ENCODE results near the gene CACNA2D4.

DNA sequence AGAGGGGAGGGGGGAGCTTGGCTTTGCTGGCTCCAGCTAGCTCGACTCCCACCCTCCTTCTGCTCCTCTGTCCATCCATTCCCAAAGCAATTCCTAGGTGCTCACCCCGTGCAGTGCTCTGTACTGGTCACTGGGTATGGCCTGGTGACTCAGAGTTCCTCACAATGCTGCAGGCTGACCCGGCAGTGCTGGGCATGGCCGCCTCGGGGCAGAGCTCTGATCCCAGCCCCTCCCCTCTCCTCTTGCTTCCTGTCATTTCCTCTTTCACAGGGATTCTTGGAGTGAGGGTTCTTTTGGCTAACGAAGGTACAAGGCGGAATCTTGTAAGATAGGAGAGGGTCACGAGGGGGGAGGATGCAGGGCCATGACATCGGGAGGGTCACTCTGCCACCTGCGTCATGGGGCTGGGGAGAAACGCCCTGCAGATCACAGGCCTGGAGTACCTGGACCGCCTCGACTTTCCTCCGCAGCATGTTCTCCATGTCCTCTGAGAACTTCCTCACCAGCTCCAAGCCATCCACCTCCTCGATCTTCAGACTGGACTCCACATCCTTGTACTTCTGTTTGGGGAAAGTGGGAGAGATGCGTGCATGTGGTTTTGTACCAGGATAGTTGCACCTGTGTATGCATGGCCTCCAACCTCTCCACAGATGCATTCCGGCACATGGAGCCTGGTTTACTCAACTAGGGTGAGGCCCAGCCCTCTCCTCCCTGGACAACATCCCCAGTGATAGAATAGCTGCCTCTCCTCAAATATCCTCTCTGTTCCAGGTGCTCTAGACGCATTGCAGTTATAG lies 5.7 kb downstream of the CACNA2D4 start:
- TF ChIP-seq CTCF (conservative IDR thresholded peaks at IDR 0.05), result no peak
- no peak for TF ChIP-seq ZFX (IDR thresholded peaks at IDR 0.05)
